NCI-H524 (cell line): ENCODE data around the gene WBP1L.

Experiments
- DNase-seq, 2 experiments: peaks; one replicate each; lab custom pipeline; 2025; lab: John Stamatoyannopoulos, UW

WBP1L gene

DNA sequence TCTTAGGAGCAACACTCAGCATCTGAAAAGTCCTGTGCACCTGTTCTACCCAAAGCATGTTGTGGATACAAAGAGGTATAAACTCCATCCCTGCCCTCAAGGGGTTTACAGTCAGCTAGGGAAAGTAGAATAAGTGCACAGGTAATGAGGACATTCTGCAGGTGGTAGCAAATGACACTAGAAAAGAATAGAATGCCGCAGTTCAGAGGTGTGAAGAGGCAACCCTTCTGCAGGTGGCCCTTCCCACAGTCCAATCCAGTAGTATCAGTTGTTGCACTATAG lies 36.7 kb downstream of the WBP1L start:
- no peak for DNase-seq

DNA sequence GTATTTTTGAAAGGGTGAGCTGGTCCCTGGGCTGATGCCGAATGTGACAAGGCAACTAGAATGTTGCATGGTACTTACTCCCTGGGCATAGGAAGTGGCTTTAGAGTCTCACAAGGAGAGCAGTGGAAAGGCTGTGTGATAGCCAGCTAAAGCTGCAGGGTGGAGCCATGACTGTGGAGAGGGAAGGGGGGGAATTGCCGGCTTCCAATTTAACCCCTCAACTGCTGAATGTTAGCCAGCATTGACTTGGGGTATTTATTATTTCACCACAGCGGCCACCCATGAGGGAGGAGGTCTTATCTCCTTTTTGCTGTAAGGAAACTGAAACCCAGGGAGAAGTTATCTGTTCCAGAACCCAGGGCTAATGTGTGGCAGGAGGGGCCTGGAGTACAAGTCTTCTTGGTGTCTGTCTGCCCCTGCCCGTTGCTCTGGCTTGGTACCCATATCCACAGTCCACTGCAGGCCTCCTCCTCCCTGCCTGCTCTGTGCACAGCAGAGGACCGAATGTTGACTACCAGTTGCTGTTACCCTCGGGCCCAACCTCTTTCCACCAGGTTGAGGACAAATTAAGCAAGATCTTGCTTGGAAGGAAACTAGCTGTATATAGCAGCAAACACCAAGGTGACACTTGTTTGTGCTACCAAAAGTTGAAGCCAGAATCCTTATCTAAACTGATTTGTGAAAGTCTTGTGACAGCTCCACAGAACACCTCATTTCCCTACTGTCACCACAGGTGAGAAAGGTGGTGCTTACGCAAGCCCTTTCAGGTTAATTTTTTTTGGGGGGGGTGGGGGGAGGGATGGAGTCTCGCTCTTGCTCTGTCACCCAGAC lies 37.6 kb downstream of the WBP1L start:
- no peak for DNase-seq

DNA sequence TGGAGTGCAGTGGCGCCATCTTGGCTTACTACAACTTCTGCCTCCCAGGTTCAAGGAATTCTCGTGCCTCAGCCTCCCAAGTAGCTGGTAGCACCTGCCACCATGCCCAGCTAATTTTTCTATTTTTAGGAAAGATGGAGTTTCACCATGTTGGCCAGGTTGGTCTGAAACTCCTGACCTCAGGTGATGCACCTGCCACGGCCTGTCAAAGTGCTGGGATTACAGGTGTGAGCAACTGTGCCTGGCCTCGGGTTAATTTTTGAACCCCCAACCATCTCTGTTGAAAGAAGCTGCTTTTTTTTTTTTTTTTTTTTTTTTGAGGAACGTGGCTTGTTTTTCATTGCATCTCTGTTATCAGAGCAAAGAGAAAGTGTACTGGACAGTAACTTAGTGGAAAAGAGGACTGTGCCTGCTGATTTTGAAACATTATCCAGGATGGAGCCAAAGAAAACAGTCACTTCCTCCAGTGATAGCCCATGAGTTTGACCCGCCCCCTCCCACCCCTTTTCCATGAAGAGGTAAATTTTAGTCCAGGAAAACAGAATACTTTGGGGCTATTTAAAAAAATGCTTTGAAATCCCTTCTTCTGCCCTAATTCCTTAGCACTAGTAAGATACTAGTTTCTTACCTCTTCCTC lies 38.3 kb downstream of the WBP1L start:
- no peak for DNase-seq

GRCh38 chr10:102782673-102783551 lies 39.2 kb downstream of the WBP1L start:
- no peak for DNase-seq

- no peak for DNase-seq
Observed at GRCh38 chr10:102783568-102783967, 39.8 kb downstream of the WBP1L start.

DNA sequence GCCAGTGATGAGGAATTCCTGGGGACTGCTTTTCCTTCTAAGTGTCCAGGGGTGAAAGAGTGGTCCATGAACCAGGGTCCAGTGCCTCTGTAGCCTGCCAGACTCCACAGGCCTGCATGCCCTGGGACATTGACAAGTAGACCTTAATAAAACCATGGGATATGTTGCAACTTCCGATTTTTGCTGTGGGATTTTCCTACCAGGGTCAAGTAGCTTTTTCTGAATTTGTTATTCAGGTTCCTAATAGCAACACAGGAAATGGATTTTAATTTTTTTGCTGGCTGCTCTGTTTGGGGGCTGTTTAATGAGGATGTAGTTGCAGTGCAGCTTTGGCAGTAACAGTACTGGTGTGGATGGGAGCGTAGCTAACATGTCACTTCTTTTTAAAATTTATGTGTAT lies 42.1 kb downstream of the WBP1L start:
- no peak for DNase-seq

GRCh38 chr10:102791754-102792395 lies 48.1 kb downstream of the WBP1L start:
- no peak for DNase-seq

GRCh38 chr10:102795453-102796406 lies 52.0 kb downstream of the WBP1L start:
- DNase-seq = no peak

GRCh38 chr10:102796407-102797176 lies 52.8 kb downstream of the WBP1L start:
- no peak for DNase-seq

- DNase-seq = no peak
Observed at GRCh38 chr10:102799691-102800471, 56.1 kb downstream of the WBP1L start.

- no peak for DNase-seq
Observed at GRCh38 chr10:102800611-102801335, 57.0 kb downstream of the WBP1L start.

DNA sequence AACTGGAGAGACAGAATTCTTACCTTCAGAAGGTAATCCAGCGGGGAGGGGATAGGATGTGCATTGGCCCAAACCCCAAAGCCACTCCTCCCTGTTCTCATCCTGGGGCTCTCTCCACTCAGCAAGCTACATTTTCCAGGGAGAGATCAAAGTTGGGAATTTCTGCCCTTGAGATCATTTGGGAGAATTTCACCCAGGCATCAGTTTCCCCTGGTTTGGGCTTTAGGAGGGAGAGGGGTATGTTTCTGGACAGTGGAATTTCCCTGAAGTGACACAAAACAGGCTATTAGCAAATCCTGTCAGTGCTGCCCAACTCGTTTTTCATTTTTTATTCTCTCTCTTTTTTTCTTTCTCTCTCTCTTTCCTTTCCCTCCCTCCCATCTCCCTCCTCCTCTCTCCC lies 57.7 kb downstream of the WBP1L start:
- DNase-seq = no peak

GRCh38 chr10:102801978-102802377 lies 58.2 kb downstream of the WBP1L start:
- no peak for DNase-seq

GRCh38 chr10:102802920-102803534 lies 59.3 kb downstream of the WBP1L start:
- DNase-seq = no peak

GRCh38 chr10:102804382-102805055 lies 60.8 kb downstream of the WBP1L start:
- DNase-seq = no peak

- no peak for DNase-seq
Observed at GRCh38 chr10:102808380-102808779, 64.6 kb downstream of the WBP1L start.

GRCh38 chr10:102811346-102811745 lies 67.6 kb downstream of the WBP1L start:
- no peak for DNase-seq
